ENCODE data around the gene OGA.

GRCh38 chr10:101767966-101768790, 50.1 kb downstream of the OGA start:
- TF ChIP-seq ZNF132 (tag by site-specific recombination; IDR thresholded peaks at IDR 0.05; ENCODE audit: borderline replicate concordance) (no peak), CTCF (tag by site-specific recombination; IDR thresholded peaks at IDR 0.05) (no peak), ZBTB8A (tag by site-specific recombination; IDR thresholded peaks at IDR 0.05) (no peak), ZNF639 (tag by site-specific recombination; IDR thresholded peaks at IDR 0.05) (no peak), ZNF610 (tag by site-specific recombination; IDR thresholded peaks at IDR 0.05; ENCODE audit: borderline replicate concordance) (no peak), ZNF274 (IDR thresholded peaks at IDR 0.05; ENCODE audit: low read length) (no peak), ZNF274 (tag by site-specific recombination; IDR thresholded peaks at IDR 0.05; ENCODE audit: borderline replicate concordance) (no peak), GLI4 (tag by site-specific recombination; IDR thresholded peaks at IDR 0.05) (no peak), ZNF24 (tag by site-specific recombination; IDR thresholded peaks at IDR 0.05) (no peak), ZNF404 (tag by site-specific recombination; IDR thresholded peaks at IDR 0.05) (no peak), SP2 (tag by site-specific recombination; IDR thresholded peaks at IDR 0.05) (no peak), ZNF146 (tag by site-specific recombination; IDR thresholded peaks at IDR 0.05) (no peak)
